HG02885 (cell line): ENCODE measurements around the gene NTN3.

Experiments
- ATAC-seq: cut with Tn5 transposase; IDR thresholded peaks from one replicate; pipeline ENCODE4 v1.9.1; 2021; ENCODE audit warnings: mild to moderate bottlenecking; ENCODE audit not compliant: unreplicated experiment, poor library complexity

The NTN3 gene

GRCh38 chr16:2494616-2495015 is 23.5 kb downstream of the NTN3 start:
- ATAC-seq = no peak

- no peak for ATAC-seq
Measured at GRCh38 chr16:2495041-2495440, 23.9 kb downstream of the NTN3 start.

GRCh38 chr16:2496223-2497115 is 25.4 kb downstream of the NTN3 start:
- no peak for ATAC-seq

DNA sequence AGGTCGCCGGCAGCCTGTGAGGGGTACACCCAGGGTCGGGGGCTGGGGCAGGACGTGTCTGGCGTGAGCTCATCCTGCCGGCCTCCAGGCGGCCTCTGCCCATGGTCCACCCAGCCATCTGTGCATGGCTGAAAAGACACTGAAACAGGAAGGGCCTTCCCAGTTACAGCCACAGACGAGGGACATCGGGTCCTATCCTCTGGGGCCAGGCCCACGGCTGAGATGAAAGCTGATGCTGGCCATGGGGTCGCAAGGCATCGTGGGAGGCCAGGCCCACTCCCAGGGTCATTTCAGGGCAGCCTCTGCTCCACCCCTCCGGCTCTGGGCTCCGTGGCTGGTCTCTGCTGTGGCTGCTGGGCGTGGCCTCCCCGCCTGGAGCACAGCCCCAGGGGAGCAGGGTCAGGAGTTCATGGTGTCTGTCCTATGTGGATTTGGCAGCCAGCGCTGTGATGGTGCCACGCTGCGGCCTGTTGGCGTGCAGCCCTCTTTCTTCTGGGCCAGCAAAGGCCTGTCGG is 26.1 kb downstream of the NTN3 start:
- no peak for ATAC-seq

DNA sequence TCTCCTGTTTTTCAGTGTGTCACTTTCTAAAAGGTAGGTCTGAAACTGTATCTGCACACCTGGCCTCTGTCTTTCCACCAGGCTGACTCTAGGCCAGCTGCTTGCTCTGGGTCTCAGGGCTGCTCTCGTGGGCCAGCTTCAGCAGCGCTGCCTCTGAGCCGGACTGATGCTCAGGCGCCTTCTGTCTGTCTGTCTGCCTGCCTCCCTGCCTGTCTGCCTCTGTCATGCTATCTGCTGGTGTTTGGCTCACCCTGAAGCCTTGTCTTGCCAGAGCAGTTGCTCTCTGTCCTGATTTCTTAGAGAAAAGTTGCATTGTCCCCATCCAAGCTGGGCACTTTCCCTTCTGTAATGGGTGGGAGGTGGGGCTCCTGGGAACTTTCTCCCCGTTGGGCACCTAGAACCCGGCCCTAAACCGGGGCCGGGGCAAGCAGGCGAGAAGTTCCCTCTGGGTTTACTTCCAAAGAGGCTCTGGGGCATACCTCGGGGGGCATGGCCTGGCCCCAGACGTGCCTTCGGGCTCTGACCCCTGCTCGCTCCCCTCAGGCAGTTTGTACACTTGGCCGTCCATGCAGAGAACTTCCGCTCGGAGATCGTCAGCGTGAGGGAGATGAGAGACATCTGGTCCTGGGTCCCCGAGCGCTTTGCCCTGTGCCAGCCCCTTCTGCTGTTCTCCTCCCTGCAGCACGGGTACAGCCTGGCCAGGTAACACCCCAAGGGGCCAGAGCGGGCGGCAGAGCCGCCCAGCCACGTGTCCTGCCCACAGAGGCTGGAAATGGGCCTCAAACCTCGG is 26.8 kb downstream of the NTN3 start:
- no peak for ATAC-seq

GRCh38 chr16:2498531-2499253 is 27.6 kb downstream of the NTN3 start:
- no peak for ATAC-seq

DNA sequence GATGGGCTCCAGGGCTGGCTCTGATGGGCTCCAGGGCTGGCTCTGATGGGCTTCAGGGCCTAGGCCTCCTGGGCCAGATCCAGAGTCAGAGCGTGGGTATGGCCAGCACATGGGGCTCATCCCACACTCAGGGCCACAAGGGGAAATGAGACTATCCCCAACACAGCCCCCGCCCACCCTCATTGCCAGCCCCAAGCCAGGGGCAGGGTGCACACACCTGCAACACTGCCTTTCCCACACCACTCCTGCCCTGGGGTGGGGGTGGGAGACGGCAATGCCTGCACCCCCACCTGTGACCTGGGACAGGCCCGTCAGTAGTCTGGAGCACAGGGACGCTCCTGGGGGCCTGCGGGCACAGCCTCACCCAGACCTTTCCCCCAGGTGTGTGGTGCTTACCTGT is 28.4 kb downstream of the NTN3 start:
- no peak for ATAC-seq

GRCh38 chr16:2499890-2500429 is 28.9 kb downstream of the NTN3 start:
- no peak for ATAC-seq

DNA sequence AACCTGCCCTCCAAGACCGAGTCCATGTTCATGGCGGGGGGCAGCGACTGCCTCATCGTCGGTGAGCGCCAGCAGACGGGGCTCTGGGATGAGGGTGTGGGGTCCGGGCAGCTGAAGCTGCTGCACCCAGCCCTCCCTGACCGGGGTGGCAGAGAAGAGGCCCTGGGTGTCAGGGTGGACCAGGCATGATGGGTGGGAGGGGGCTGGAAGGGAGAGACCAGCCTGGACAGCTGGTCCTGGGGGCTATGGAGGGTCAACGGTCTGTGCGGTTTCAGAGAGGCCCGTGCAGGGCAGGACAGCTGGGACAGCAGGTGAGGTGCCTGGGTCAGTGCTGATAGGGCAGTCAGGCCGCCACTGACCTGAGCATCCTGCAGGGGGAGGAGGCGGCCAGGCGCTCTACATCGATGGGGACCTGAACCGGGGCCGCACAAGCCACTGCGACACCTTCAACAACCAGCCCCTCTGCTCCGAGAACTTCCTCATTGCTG is 29.4 kb downstream of the NTN3 start:
- ATAC-seq = no peak

DNA sequence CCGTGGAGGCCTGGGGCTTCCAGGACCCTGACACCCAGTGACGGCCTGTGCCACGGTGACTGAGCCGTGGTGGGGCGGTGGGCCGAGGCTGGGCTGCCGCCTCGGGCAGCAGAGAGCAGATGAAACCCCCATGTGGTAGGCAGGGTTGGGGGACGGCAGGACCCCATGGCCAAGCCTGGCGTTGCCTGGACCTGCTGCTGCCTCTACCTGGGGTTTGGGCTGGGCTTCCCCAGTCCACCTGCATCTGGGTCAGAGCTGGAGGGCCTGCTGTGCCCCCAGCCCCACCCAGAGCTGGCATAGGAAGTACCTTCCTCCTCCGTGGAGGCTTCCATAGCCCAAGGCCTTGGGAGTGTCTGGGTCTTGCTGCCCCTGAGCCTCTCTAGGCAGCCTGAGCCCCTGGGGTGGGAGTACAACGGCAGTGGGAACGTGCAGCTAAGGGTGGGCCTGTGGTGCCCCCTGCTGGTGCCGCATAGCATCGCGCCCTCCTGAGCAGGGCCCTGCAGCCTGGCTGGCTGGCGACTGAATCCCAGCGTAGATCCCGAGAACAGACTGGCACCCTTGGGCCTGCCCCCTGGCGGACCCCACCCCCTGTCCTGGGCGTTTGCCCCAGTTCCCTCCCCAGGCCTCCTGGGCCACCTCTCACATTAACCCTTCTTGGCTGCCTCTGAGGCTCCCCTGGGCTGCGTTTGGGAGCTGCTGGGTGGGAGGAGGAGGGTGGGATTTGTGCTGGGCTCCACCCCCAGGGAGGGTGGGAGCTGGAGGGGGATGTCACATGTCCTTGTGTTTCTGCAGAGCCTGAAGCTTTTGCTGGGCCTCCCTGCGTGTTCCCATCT is 30.0 kb downstream of the NTN3 start:
- no peak for ATAC-seq

DNA sequence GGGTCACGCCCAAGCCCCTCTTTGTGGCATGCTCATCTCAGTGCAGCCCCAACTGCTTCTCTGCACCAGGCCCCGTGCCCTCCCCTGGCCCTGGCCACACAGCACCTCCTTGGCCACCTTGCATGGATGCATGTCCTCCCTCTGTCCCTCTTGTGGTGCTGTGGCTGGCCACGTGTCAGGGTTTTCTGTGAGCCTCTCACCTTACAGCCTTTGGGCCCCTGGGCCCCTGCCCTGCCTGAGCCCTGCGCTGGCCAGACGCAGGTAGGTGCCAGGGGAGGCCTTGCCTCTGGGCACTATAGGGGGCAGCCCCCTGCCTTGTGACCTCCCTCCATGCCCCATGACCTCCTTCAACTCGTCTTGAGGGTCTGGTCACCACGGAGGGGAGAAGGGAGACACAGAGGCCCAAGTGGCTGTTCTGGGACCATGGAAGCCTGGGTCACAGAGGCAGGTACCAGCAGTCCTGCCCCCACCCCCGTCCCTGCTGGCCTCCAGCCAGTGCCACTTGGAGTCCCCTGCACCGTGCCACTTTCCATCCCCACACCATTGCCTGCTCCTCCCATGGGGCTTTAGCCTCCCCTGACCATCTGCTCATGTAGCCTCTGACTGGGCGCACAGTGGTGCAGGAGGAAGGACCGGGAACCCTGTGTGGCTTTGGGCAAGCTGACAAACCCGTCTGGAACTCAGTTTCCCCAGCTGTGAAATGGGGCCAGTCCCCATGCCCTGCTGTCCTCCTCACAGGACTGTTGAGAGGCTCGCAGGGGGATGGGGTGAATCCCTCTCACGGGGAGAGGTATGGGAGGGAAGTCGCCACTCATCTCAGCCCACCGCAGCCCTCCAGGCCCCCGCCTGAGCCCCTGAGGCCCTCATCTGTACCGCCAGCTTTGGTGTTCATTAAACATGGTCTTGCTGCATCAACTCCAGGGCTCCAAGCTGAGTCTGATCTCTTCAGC is 31.1 kb downstream of the NTN3 start:
- ATAC-seq = no peak

DNA sequence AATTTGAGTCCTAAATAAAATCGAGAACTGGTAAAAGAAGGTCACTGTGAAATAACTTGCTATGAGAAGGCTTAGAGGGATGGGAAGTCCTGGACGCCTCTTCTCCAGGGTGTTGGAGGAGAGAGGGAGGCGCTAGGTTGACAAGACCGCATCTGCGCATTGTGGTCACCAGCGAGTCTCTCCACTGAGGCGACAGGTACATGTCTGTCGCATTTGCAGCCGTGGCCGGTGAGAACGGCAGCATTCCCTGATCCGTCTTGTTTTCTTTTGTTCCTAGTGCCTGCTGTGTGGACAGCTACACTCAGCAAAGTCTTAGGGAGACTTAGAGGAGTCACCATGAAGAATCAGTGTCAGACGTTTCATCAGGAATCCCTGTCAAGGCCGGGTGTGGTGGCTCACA is 34.6 kb downstream of the NTN3 start:
- ATAC-seq = no peak

DNA sequence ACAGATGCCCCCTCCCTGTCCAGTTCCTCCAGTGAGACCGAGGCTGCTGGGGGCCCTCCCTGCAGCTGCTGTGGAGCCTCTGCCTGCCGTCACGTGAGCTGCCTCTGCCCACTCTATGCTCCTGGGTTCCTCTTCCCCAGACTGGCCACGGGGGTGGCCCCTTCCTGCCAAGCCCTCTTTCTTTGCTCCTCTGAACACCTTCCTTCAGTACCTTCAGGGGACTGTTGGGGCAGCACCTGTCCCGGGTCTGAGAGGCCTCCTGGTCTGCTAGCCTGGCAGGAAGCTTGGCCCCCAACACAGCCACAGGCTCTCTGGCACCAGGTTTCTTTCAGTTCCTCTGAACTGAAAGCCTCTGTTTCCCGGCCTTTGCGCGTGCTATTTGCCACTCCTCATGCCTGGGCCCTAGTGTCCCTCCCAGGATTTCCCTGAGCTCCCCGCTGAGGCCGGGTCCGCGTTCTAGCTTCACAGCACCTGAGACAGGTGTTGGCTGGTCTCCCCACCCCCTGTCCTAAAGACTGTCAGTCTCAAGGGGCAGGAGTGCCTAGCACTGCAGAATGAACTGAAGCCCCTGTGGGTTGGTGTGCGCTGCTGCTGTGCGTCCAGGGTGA is 36.1 kb downstream of the NTN3 start:
- ATAC-seq = peak; percentile 56

- peak; percentile 9 for ATAC-seq
Measured at GRCh38 chr16:2507665-2508064, 36.6 kb downstream of the NTN3 start.

GRCh38 chr16:2508722-2509400 is 37.8 kb downstream of the NTN3 start:
- ATAC-seq = no peak

GRCh38 chr16:2511128-2511800 is 40.2 kb downstream of the NTN3 start:
- no peak for ATAC-seq
